Caco-2 (cell line): ENCODE measurements around the gene CCDC102B. TPM values are rescaled to one million over a fixed set of nuclear protein-coding genes. Genes with fewer than 3 reads are reported as not detected.

ENCODE experiments used
- BruUV-seq: library from RNA; stranded (reverse); fragments of 400-500 nt; replicated peaks from 2 replicates; lab custom pipeline; 2021; lab: Mats Ljungman, UMichigan
- CTCF ChIA-PET: fragments of 300-600 bp; sonication (Branson Sonifier 250); formaldehyde crosslinking; loops from one replicate; lab custom pipeline; 2022; ENCODE audit warnings: antibody characterized with exemption; lab: Charles Lee
- POLR2A ChIA-PET: fragments of 300-600 bp; sonication (Branson Sonifier 250); formaldehyde crosslinking; loops from one replicate; lab custom pipeline; 2022; ENCODE audit warnings: antibody characterized with exemption; lab: Charles Lee
- DNase-seq, 2 experiments: peaks; one replicate each; pipeline versions ENCODE4 v3.0.0 to v3.0.0-alpha.2; 2020 to 2022
- H3K27me3 ChIP-seq: replicated peaks from 2 replicates; pipeline ENCODE4 v1.6.0; 2011; ENCODE audit warnings: low read length; ENCODE audit not compliant: control insufficient read depth, insufficient read depth
- H3K36me3 ChIP-seq: 2 replicates; pipeline ENCODE4 v1.5.1; 2011; ENCODE audit warnings: low read length; ENCODE audit not compliant: control insufficient read depth, insufficient read depth
- H3K4me1 ChIP-seq: fragments of 250-450 bp; sonication (Bioruptor Pico); 2 replicates; pipeline ENCODE4 v1.5.1; 2020; ENCODE audit warnings: mild to moderate bottlenecking
- H3K4me3 ChIP-seq: 2 replicates; pipeline ENCODE4 v1.5.1; 2011; ENCODE audit warnings: low read depth, mild to moderate bottlenecking, control low read depth, low read length
- H3K9me3 ChIP-seq: fragments of 250-450 bp; sonication (Bioruptor Pico); 2 replicates; pipeline ENCODE4 v1.5.1; 2020; ENCODE audit warnings: mild to moderate bottlenecking, moderate library complexity
- H3K27ac Mint-ChIP-seq: one replicate; pipeline ENCODE4 v1.8.0; 2022; ENCODE audit warnings: mixed read lengths; ENCODE audit not compliant: unreplicated experiment
- H3K27me3 Mint-ChIP-seq: one replicate; pipeline ENCODE4 v1.8.0; 2022; ENCODE audit warnings: mixed read lengths; ENCODE audit not compliant: insufficient read depth, unreplicated experiment
- H3K36me3 Mint-ChIP-seq: one replicate; pipeline ENCODE4 v1.8.0; 2022; ENCODE audit warnings: mild to moderate bottlenecking, mixed read lengths; ENCODE audit not compliant: insufficient read depth, unreplicated experiment
- H3K4me1 Mint-ChIP-seq: one replicate; pipeline ENCODE4 v1.8.0; 2022; ENCODE audit warnings: low read depth, mixed read lengths; ENCODE audit not compliant: unreplicated experiment
- H3K4me3 Mint-ChIP-seq: one replicate; pipeline ENCODE4 v1.8.0; 2022; ENCODE audit warnings: mild to moderate bottlenecking, moderate library complexity, mixed read lengths; ENCODE audit not compliant: unreplicated experiment
- H3K9me3 Mint-ChIP-seq: one replicate; pipeline ENCODE4 v1.8.0; 2022; ENCODE audit warnings: mixed read lengths; ENCODE audit not compliant: unreplicated experiment
- CTCF ChIP-seq, 2 experiments: fragments of 200-600 bp in 1 of 2; IDR thresholded peaks; 1 replicate in 1 of 2; 2 replicates in 1 of 2; pipeline versions ENCODE4 v1.5.1 to v1.8.0; 2011 to 2022; ENCODE audit warnings: antibody characterized with exemption in 1 of 2, control low read depth in 1 of 2, inconsistent platforms in 1 of 2, low read depth in 1 of 2, low read length in 1 of 2, mild to moderate bottlenecking in 1 of 2, moderate library complexity in 1 of 2; ENCODE audit not compliant: insufficient read depth in 1 of 2, severe bottlenecking in 1 of 2, unreplicated experiment in 1 of 2
- intact Hi-C: fragments of 100-400 bp; cut with micrococcal nuclease; formaldehyde crosslinking; loops from one replicate; pipeline ENCODE4 v1.10.0; 2022; ENCODE audit not compliant: unreplicated experiment
- total RNA-seq: library from RNA; stranded (reverse); gene quantifications from 2 replicates; pipeline ENCODE4 v1.2.3, GENCODE V29; 2022

CCDC102B gene
- total RNA-seq, 1 experiment from 2014 or later: 1.1 TPM

- no peaks in the 10 kb centered on the region for H3K36me3 ChIP-seq
- POLR2A ChIA-PET: no interaction called here
- DNase-seq: no peak
- no peaks in the 10 kb centered on the region for H3K27me3 Mint-ChIP-seq
- no peak overlapping the region for H3K4me3 ChIP-seq
- no peaks in the 10 kb centered on the region for H3K4me1 ChIP-seq
- CTCF ChIA-PET: no interaction called here
- intact Hi-C loops: no loop called here
- no peaks in the 10 kb centered on the region for H3K36me3 Mint-ChIP-seq
- H3K4me1 Mint-ChIP-seq: no peaks in the 10 kb centered on the region
- no peaks in the 10 kb centered on the region for H3K9me3 Mint-ChIP-seq
- H3K9me3 ChIP-seq: no peaks in the 10 kb centered on the region
- H3K27ac Mint-ChIP-seq: no peak overlapping the region
- TF ChIP-seq CTCF (IDR thresholded peaks at IDR 0.05; ENCODE audit: insufficient read depth in 1 of 2, low read depth in 1 of 2, low read length in 1 of 2, severe bottlenecking in 1 of 2, unreplicated experiment in 1 of 2): no peak
- H3K27me3 ChIP-seq: no peaks in the 10 kb centered on the region
- BruUV-seq: no TSS peak
- no peak overlapping the region for H3K4me3 Mint-ChIP-seq
Observed at GRCh38 chr18:68837665-68838451, 40.0 kb downstream of the CCDC102B start.

GRCh38 chr18:68839701-68840100 lies 41.8 kb downstream of the CCDC102B start:
- Histone ChIP-seq H3K4me1 (no peaks in the 10 kb centered on the region), H3K4me3 (no peak overlapping the region), H3K36me3 (no peaks in the 10 kb centered on the region), H3K27me3 (no peaks in the 10 kb centered on the region), H3K9me3 (no peaks in the 10 kb centered on the region)
- no peaks in the 10 kb centered on the region for H3K36me3 Mint-ChIP-seq
- H3K9me3 Mint-ChIP-seq: no peaks in the 10 kb centered on the region
- no peaks in the 10 kb centered on the region for H3K27me3 Mint-ChIP-seq
- DNase-seq: no peak
- H3K27ac Mint-ChIP-seq: no peak overlapping the region
- POLR2A ChIA-PET: no interaction called here
- CTCF ChIA-PET: no interaction called here
- TF ChIP-seq CTCF (IDR thresholded peaks at IDR 0.05; ENCODE audit: insufficient read depth in 1 of 2, low read depth in 1 of 2, low read length in 1 of 2, severe bottlenecking in 1 of 2, unreplicated experiment in 1 of 2): no peak
- no TSS peak for BruUV-seq
- no peak overlapping the region for H3K4me3 Mint-ChIP-seq
- intact Hi-C loops: loop anchor here (10.0 kb wide), 1 partner anchor 1245 kb away; no protein-coding TSS in a partner anchor
- no peaks in the 10 kb centered on the region for H3K4me1 Mint-ChIP-seq

GRCh38 chr18:68840554-68841263 lies 42.8 kb downstream of the CCDC102B start:
- POLR2A ChIA-PET: no interaction called here
- Histone ChIP-seq H3K4me1 (no peaks in the 10 kb centered on the region), H3K36me3 (no peaks in the 10 kb centered on the region), H3K27me3 (no peaks in the 10 kb centered on the region), H3K4me3 (no peak overlapping the region), H3K9me3 (no peaks in the 10 kb centered on the region)
- Mint-ChIP-seq H3K4me3 (no peak overlapping the region), H3K27ac (no peak overlapping the region), H3K4me1 (no peaks in the 10 kb centered on the region), H3K27me3 (no peaks in the 10 kb centered on the region), H3K9me3 (no peaks in the 10 kb centered on the region), H3K36me3 (no peaks in the 10 kb centered on the region)
- DNase-seq: no peak
- no peak for TF ChIP-seq CTCF (IDR thresholded peaks at IDR 0.05; ENCODE audit: insufficient read depth in 1 of 2, low read depth in 1 of 2, low read length in 1 of 2, severe bottlenecking in 1 of 2, unreplicated experiment in 1 of 2)
- BruUV-seq: no TSS peak
- CTCF ChIA-PET: no interaction called here
- intact Hi-C loops: loop anchor here (10.0 kb wide), 1 partner anchor 1244 kb away; no protein-coding TSS in a partner anchor
